ENCODE data around the gene EPN3. TPM values are rescaled to one million over a fixed set of nuclear protein-coding genes. Genes with fewer than 3 reads are reported as not detected.
A peak's percentile ranks its signal among the peaks of the same experiment; 100 is the strongest.

EPN3 gene
- polyA plus RNA-seq, 1 of the 3 experiments (the other 2 are of a cell fraction): 0.05 TPM

DNA sequence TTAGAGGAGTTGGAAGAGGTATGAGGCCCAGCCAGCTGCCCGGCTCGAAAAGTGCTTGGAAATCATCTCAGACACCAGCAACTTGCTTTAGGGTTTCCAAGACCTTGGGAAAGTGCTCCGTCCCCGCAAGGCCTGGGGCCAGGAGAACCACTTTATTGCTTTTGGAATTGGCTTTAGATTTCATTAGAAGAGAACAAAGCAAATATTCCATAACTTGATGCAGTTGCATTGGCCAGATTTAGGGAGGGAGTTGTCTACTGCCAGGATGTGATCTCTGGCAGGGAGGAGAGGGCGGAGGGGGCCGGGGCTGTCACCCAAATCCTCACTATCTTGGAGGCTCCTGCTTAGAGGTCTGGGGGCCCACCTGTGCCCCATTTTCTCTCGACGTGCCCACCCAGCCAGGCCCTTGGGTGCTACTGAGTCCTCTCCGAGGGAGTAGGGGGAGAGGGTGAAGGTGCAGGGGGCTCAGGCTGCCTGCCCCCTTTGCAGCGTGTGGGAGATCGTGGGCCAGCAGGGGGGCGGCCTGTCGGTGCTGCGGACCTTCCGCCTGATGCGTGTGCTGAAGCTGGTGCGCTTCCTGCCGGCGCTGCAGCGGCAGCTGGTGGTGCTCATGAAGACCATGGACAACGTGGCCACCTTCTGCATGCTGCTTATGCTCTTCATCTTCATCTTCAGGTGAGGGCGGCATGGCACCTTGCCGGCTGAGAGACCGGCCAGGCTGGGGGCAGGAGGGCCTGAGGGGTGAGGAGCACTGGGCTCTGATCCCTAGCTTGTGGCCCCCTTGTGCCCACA lies 58.6 kb downstream of the EPN3 start:
- CTCF ChIA-PET: interaction anchor here (0.6 to 12.9 kb wide), 4 partner anchors 14 to 41 kb away, joined by 3 to 163 read pairs (median 18); no protein-coding TSS in a partner anchor
- peaks cover 0 to 64% of the 10 kb centered on the region in 2 experiments; a peak in 2 of 4 replicates for H3K4me1 ChIP-seq (ENCODE audit: control insufficient read depth in 1 of 2, insufficient read depth in 2 of 2, low read depth in 1 of 2, low read length in 1 of 2)
- H3K27me3 ChIP-seq (ENCODE audit: insufficient read depth): 0 out of 2 replicates have a peak, but pooled peaks cover 9% of the 10 kb centered on the region
- no peak overlapping the region for H2AFZ ChIP-seq (ENCODE audit: low read depth)
- DNase-seq: no peak
- no peaks in the 10 kb centered on the region for H3K9me2 ChIP-seq
- 91% methylated on average over 16 of the region's 24 CpGs for WGBS (ENCODE audit: low lambda C conversion rate)
- H3K36me3 ChIP-seq (replicated peaks in 1 of 2; ENCODE audit: control insufficient read depth in 1 of 2, insufficient read depth in 2 of 2, low read length in 1 of 2): no peaks in the 10 kb centered on the region
- H3K9me3 ChIP-seq: no peaks in the 10 kb centered on the region
- H3F3A ChIP-seq (replicated peaks; ENCODE audit: insufficient read depth): no peaks in the 10 kb centered on the region
- H3K79me2 ChIP-seq (ENCODE audit: insufficient read depth): no peaks in the 10 kb centered on the region
- no peaks in the 10 kb centered on the region for H4K20me1 ChIP-seq (ENCODE audit: insufficient read depth)
- POLR2A ChIA-PET: interaction anchor here (2.1 kb wide), 1 partner anchor 26 kb away, joined by 6 read pairs; no protein-coding TSS in a partner anchor
- no peak overlapping the region for H3K4me2 ChIP-seq
- H3K9ac ChIP-seq: no peak overlapping the region
- no peak overlapping the region for H3K4me3 ChIP-seq (ENCODE audit: low read depth in 2 of 2, low read length in 1 of 2)
- TF ChIP-seq RCOR1 (IDR thresholded peaks at IDR 0.05; ENCODE audit: low read length): no peak
- no peak for TF ChIP-seq EZH2phosphoT487 (IDR thresholded peaks at IDR 0.05; ENCODE audit: borderline replicate concordance, low read depth)
- TF ChIP-seq JUND (IDR thresholded peaks at IDR 0.05): no peak
- TF ChIP-seq NRF1 (IDR thresholded peaks at IDR 0.05; ENCODE audit: low read depth, low read length): no peak
- TF ChIP-seq TEAD4 (IDR thresholded peaks at IDR 0.05; ENCODE audit: borderline replicate concordance, insufficient read depth): no peak
- no peak for TF ChIP-seq CHD2 (IDR thresholded peaks at IDR 0.05; ENCODE audit: low read length, partially characterized antibody)
- no peak for TF ChIP-seq YY1 (IDR thresholded peaks at IDR 0.05; ENCODE audit: low read depth)
- no peak for TF ChIP-seq EP300 (IDR thresholded peaks at IDR 0.05; ENCODE audit: borderline replicate concordance in 1 of 2, low read depth in 1 of 2, low read length in 1 of 2)
- TF ChIP-seq FOXM1 (IDR thresholded peaks at IDR 0.05; ENCODE audit: low read depth): no peak
- TF ChIP-seq NFIC (IDR thresholded peaks at IDR 0.05; ENCODE audit: borderline replicate concordance): no peak
- no peak overlapping the region for H3K27ac ChIP-seq (ENCODE audit: low read depth in 2 of 2, low read length in 1 of 2)

DNA sequence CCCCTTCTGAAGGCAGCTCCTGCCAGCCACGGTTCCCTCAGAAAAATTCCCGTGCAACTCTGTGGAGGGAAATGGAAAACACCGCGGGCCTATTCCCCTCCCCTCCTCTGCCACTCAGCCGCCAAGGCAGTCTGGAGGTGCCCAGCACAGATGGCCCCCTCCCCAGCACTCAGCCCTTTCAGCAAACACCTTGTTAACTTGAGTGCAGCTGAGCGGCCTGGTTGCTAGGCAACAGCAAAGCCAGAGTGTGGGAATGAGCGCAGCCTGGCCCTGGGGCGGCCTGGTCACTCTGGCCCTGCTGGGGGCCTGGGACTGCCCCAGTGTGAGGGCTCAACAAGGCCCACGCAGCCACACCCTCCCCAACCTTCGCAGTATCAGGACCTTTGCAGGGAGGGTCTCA lies 60.8 kb downstream of the EPN3 start:
- H4K20me1 ChIP-seq (ENCODE audit: insufficient read depth): no peaks in the 10 kb centered on the region
- TF ChIP-seq, protein P1, sequence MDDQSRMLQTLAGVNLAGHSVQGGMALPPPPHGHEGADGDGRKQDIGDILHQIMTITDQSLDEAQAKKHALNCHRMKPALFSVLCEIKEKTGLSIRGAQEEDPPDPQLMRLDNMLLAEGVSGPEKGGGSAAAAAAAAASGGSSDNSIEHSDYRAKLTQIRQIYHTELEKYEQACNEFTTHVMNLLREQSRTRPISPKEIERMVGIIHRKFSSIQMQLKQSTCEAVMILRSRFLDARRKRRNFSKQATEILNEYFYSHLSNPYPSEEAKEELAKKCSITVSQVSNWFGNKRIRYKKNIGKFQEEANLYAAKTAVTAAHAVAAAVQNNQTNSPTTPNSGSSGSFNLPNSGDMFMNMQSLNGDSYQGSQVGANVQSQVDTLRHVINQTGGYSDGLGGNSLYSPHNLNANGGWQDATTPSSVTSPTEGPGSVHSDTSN (IDR thresholded peaks at IDR 0.05): no peak
- TF ChIP-seq EP300 (IDR thresholded peaks at IDR 0.05; ENCODE audit: borderline replicate concordance in 1 of 2, low read depth in 1 of 2, low read length in 1 of 2): peak in 1 of 2 experiments; percentile 20; a peak in 1 of 4 replicates
- TF ChIP-seq EZH2phosphoT487 (IDR thresholded peaks at IDR 0.05; ENCODE audit: borderline replicate concordance, low read depth): no peak
- TF ChIP-seq RAD21 (IDR thresholded peaks at IDR 0.05; ENCODE audit: low read length): peak; percentile 5; the same call in 1 of the 2 replicates
- TF ChIP-seq TCF12 (IDR thresholded peaks at IDR 0.05): no peak
- TF ChIP-seq NFIC (IDR thresholded peaks at IDR 0.05; ENCODE audit: borderline replicate concordance): no peak
- TF ChIP-seq, protein P2, sequence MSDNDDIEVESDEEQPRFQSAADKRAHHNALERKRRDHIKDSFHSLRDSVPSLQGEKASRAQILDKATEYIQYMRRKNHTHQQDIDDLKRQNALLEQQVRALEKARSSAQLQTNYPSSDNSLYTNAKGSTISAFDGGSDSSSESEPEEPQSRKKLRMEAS (IDR thresholded peaks at IDR 0.05; ENCODE audit: low read depth): no peak
- peak; percentile 59; the same call in 1 of the 2 replicates for TF ChIP-seq MXI1 (IDR thresholded peaks at IDR 0.05; ENCODE audit: low read depth, low read length)
- no peak for TF ChIP-seq SIN3A (IDR thresholded peaks at IDR 0.05; ENCODE audit: borderline replicate concordance, low read depth, low read length)
- peak; percentile 30 for TF ChIP-seq CHD2 (IDR thresholded peaks at IDR 0.05; ENCODE audit: low read length, partially characterized antibody)
- peak; percentile 24; the same call in 1 of the 2 replicates for TF ChIP-seq FOXJ3 (CRISPR knock-in tag; IDR thresholded peaks at IDR 0.05)
- TF ChIP-seq RCOR1 (IDR thresholded peaks at IDR 0.05; ENCODE audit: low read length): peak; percentile 84
- TF ChIP-seq, protein P3, sequence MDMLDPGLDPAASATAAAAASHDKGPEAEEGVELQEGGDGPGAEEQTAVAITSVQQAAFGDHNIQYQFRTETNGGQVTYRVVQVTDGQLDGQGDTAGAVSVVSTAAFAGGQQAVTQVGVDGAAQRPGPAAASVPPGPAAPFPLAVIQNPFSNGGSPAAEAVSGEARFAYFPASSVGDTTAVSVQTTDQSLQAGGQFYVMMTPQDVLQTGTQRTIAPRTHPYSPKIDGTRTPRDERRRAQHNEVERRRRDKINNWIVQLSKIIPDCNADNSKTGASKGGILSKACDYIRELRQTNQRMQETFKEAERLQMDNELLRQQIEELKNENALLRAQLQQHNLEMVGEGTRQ (IDR thresholded peaks at IDR 0.05; ENCODE audit: borderline replicate concordance, low read depth, low read length): no peak
- TF ChIP-seq, protein P4, sequence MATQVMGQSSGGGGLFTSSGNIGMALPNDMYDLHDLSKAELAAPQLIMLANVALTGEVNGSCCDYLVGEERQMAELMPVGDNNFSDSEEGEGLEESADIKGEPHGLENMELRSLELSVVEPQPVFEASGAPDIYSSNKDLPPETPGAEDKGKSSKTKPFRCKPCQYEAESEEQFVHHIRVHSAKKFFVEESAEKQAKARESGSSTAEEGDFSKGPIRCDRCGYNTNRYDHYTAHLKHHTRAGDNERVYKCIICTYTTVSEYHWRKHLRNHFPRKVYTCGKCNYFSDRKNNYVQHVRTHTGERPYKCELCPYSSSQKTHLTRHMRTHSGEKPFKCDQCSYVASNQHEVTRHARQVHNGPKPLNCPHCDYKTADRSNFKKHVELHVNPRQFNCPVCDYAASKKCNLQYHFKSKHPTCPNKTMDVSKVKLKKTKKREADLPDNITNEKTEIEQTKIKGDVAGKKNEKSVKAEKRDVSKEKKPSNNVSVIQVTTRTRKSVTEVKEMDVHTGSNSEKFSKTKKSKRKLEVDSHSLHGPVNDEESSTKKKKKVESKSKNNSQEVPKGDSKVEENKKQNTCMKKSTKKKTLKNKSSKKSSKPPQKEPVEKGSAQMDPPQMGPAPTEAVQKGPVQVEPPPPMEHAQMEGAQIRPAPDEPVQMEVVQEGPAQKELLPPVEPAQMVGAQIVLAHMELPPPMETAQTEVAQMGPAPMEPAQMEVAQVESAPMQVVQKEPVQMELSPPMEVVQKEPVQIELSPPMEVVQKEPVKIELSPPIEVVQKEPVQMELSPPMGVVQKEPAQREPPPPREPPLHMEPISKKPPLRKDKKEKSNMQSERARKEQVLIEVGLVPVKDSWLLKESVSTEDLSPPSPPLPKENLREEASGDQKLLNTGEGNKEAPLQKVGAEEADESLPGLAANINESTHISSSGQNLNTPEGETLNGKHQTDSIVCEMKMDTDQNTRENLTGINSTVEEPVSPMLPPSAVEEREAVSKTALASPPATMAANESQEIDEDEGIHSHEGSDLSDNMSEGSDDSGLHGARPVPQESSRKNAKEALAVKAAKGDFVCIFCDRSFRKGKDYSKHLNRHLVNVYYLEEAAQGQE (IDR thresholded peaks at IDR 0.05; ENCODE audit: low read depth, low read length): no peak
- TF ChIP-seq TEAD4 (IDR thresholded peaks at IDR 0.05; ENCODE audit: borderline replicate concordance, insufficient read depth): no peak
- H3K4me2 ChIP-seq: no peak overlapping the region
- no peaks in the 10 kb centered on the region for H3K79me2 ChIP-seq (ENCODE audit: insufficient read depth)
- peak; percentile 97 for DNase-seq
- ChIA-PET CTCF (interaction anchor here (1.0 to 12.9 kb wide), 13 partner anchors 10 to 47 kb away, joined by 3 to 163 read pairs (median 5); partner anchors contain the start of gene CACNA1G), POLR2A (interaction anchor here (0.8 to 2.1 kb wide), 3 partner anchors 9 to 29 kb away, joined by 3 to 6 read pairs (median 4); no protein-coding TSS in a partner anchor)
- no peak overlapping the region for H3K9ac ChIP-seq
- peak overlapping the region in 1 of 2 experiments; percentile 41; a peak in 2 of 4 replicates for H3K27ac ChIP-seq (ENCODE audit: low read depth in 2 of 2, low read length in 1 of 2)
- H3K9me3 ChIP-seq: no peaks in the 10 kb centered on the region
- H3K4me1 ChIP-seq (ENCODE audit: control insufficient read depth in 1 of 2, insufficient read depth in 2 of 2, low read depth in 1 of 2, low read length in 1 of 2): peaks cover 0 to 45% of the 10 kb centered on the region in 2 experiments; a peak in 2 of 4 replicates
- no peaks in the 10 kb centered on the region for H3K36me3 ChIP-seq (replicated peaks in 1 of 2; ENCODE audit: control insufficient read depth in 1 of 2, insufficient read depth in 2 of 2, low read length in 1 of 2)
- no peaks in the 10 kb centered on the region for H3K27me3 ChIP-seq (ENCODE audit: insufficient read depth)
- H3F3A ChIP-seq (replicated peaks; ENCODE audit: insufficient read depth): no peaks in the 10 kb centered on the region
- H3K9me2 ChIP-seq: no peaks in the 10 kb centered on the region
- WGBS (ENCODE audit: low lambda C conversion rate): 46% methylated on average over 8 of the region's 10 CpGs
- H3K4me3 ChIP-seq (ENCODE audit: low read depth in 2 of 2, low read length in 1 of 2): no peak overlapping the region
- no peak overlapping the region for H2AFZ ChIP-seq (ENCODE audit: low read depth)
